SKM-1 treated with dmso at 0.1 percent for 144 hours (cell line): Measurements from ENCODE around the gene ALPP.

Experiments used
- DNase-seq: peaks from one replicate; lab custom pipeline; 2025; ENCODE audit not compliant: unreplicated experiment; lab: John Stamatoyannopoulos, UW

The ALPP gene

GRCh38 chr2:232340171-232340935 is 38.2 kb upstream of the ALPP start:
- DNase-seq = no peak

- DNase-seq = no peak
Measured at GRCh38 chr2:232341061-232341738, 37.4 kb upstream of the ALPP start.

GRCh38 chr2:232341739-232342126 is 36.8 kb upstream of the ALPP start:
- no peak for DNase-seq

- no peak for DNase-seq
Measured at GRCh38 chr2:232342635-232343565, 35.7 kb upstream of the ALPP start.

GRCh38 chr2:232343821-232344220 is 34.7 kb upstream of the ALPP start:
- DNase-seq = no peak

- no peak for DNase-seq
Measured at GRCh38 chr2:232345251-232345650, 33.3 kb upstream of the ALPP start.

- DNase-seq = no peak
Measured at GRCh38 chr2:232347369-232347768, 31.2 kb upstream of the ALPP start.

GRCh38 chr2:232348936-232349335 is 29.6 kb upstream of the ALPP start:
- no peak for DNase-seq

GRCh38 chr2:232349546-232349945 is 29.0 kb upstream of the ALPP start:
- DNase-seq = no peak

- no peak for DNase-seq
Measured at GRCh38 chr2:232349946-232350635, 28.5 kb upstream of the ALPP start.

- DNase-seq = no peak
Measured at GRCh38 chr2:232350804-232351685, 27.5 kb upstream of the ALPP start.

- no peak for DNase-seq
Measured at GRCh38 chr2:232351686-232352510, 26.7 kb upstream of the ALPP start.

GRCh38 chr2:232352511-232353091 is 25.9 kb upstream of the ALPP start:
- no peak for DNase-seq

- no peak for DNase-seq
Measured at GRCh38 chr2:232353096-232353495, 25.5 kb upstream of the ALPP start.

GRCh38 chr2:232353660-232354059 is 24.9 kb upstream of the ALPP start:
- no peak for DNase-seq

- no peak for DNase-seq
Measured at GRCh38 chr2:232354069-232354468, 24.5 kb upstream of the ALPP start.

GRCh38 chr2:232361646-232362045 is 16.9 kb upstream of the ALPP start:
- no peak for DNase-seq

- no peak for DNase-seq
Measured at GRCh38 chr2:232362174-232362900, 16.2 kb upstream of the ALPP start.
